ENCODE results near the gene SPATA31C1. TPM values are rescaled to one million over a fixed set of nuclear protein-coding genes. Genes with fewer than 3 reads are reported as not detected.

The SPATA31C1 gene
- total and polyA plus RNA-seq, 2 of the 13 experiments (the other 11 are each of a cell fraction or from before 2014, with no cell fraction given), result not detected

DNA sequence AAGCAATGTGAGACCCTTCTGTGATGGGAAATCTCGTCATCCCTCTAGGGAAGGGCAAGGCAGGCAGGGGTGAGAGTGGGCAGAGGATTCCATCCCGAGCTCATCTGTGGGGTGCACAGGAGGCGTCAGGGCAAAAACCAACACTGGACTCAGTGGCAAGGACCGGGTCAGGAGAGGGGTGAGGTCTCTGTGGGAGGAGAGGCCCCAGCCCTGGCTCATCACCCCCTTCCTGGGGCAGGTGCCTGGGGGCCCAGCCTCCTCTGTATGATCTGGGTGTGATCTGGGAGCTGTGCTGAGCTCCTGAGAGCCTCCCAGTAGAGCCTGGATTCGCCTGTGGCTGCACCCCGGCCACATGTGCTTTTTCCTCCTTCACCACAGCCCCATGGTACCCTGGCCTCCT lies 34.5 kb upstream of the SPATA31C1 start:
- CTCF ChIA-PET (ENCODE audit: low intra/inter-chr PET ratio, low total read pairs), result no interaction called here
- BruUV-seq (replicated peaks), result no TSS peak

More for the DNA sequence above, 34.5 kb upstream of the SPATA31C1 start:
- no peak for ATAC-seq
- FAIRE-seq, result no peak
- H3K36me3 ChIP-seq (replicated peaks in 1 of 2; ENCODE audit: control insufficient read depth in 1 of 2, insufficient read depth in 2 of 2, low read length in 2 of 2), result no peaks in the 10 kb centered on the region
- peaks cover 6 to 50% of the 10 kb centered on the region in 2 experiments; a peak in 4 of 5 replicates for H3K27me3 ChIP-seq (ENCODE audit: control insufficient read depth in 1 of 2, insufficient read depth in 2 of 2, low read length in 2 of 2)
- H3K27ac ChIP-seq (ENCODE audit: extremely low read length, insufficient read depth, low read length), result no peak overlapping the region
- in situ Hi-C loops (cut with HindIII; ENCODE audit: extremely low pct_ligation_motif_present, low pct_unique_long_range_greater_than_20kb) (no loop called here), intact Hi-C loops (cut with micrococcal nuclease; ENCODE audit: unreplicated experiment) (no loop called here)
- H3K4me1 ChIP-seq (ENCODE audit: insufficient read depth, low read length), result no peaks in the 10 kb centered on the region
- no peak for TF ChIP-seq MAFF (IDR thresholded peaks at IDR 0.05; ENCODE audit: low read depth, low read length)
- TF ChIP-seq, protein P1, sequence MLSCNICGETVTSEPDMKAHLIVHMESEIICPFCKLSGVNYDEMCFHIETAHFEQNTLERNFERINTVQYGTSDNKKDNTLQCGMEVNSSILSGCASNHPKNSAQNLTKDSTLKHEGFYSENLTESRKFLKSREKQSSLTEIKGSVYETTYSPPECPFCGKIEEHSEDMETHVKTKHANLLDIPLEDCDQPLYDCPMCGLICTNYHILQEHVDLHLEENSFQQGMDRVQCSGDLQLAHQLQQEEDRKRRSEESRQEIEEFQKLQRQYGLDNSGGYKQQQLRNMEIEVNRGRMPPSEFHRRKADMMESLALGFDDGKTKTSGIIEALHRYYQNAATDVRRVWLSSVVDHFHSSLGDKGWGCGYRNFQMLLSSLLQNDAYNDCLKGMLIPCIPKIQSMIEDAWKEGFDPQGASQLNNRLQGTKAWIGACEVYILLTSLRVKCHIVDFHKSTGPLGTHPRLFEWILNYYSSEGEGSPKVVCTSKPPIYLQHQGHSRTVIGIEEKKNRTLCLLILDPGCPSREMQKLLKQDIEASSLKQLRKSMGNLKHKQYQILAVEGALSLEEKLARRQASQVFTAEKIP (CRISPR knock-in tag; IDR thresholded peaks at IDR 0.05; ENCODE audit: borderline replicate concordance), result no peak
- TF ChIP-seq, protein P2, sequence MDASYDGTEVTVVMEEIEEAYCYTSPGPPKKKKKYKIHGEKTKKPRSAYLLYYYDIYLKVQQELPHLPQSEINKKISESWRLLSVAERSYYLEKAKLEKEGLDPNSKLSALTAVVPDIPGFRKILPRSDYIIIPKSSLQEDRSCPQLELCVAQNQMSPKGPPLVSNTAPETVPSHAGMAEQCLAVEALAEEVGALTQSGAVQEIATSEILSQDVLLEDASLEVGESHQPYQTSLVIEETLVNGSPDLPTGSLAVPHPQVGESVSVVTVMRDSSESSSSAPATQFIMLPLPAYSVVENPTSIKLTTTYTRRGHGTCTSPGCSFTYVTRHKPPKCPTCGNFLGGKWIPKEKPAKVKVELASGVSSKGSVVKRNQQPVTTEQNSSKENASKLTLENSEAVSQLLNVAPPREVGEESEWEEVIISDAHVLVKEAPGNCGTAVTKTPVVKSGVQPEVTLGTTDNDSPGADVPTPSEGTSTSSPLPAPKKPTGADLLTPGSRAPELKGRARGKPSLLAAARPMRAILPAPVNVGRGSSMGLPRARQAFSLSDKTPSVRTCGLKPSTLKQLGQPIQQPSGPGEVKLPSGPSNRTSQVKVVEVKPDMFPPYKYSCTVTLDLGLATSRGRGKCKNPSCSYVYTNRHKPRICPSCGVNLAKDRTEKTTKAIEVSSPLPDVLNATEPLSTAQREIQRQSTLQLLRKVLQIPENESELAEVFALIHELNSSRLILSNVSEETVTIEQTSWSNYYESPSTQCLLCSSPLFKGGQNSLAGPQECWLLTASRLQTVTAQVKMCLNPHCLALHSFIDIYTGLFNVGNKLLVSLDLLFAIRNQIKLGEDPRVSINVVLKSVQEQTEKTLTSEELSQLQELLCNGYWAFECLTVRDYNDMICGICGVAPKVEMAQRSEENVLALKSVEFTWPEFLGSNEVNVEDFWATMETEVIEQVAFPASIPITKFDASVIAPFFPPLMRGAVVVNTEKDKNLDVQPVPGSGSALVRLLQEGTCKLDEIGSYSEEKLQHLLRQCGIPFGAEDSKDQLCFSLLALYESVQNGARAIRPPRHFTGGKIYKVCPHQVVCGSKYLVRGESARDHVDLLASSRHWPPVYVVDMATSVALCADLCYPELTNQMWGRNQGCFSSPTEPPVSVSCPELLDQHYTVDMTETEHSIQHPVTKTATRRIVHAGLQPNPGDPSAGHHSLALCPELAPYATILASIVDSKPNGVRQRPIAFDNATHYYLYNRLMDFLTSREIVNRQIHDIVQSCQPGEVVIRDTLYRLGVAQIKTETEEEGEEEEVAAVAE (CRISPR knock-in tag; IDR thresholded peaks at IDR 0.05; ENCODE audit: borderline replicate concordance), result no peak
- TF ChIP-seq, protein P3, sequence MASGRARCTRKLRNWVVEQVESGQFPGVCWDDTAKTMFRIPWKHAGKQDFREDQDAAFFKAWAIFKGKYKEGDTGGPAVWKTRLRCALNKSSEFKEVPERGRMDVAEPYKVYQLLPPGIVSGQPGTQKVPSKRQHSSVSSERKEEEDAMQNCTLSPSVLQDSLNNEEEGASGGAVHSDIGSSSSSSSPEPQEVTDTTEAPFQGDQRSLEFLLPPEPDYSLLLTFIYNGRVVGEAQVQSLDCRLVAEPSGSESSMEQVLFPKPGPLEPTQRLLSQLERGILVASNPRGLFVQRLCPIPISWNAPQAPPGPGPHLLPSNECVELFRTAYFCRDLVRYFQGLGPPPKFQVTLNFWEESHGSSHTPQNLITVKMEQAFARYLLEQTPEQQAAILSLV (CRISPR knock-in tag; IDR thresholded peaks at IDR 0.05; ENCODE audit: borderline replicate concordance), result no peak
- TF ChIP-seq SIN3B (IDR thresholded peaks at IDR 0.05; ENCODE audit: low read length), result no peak
- TF ChIP-seq ZFP1 (CRISPR knock-in tag; IDR thresholded peaks at IDR 0.05), result no peak
- no peak for TF ChIP-seq ETV6 (CRISPR knock-in tag; conservative IDR thresholded peaks at IDR 0.05)
- TF ChIP-seq YEATS4 (CRISPR knock-in tag; IDR thresholded peaks at IDR 0.05; ENCODE audit: borderline replicate concordance), result no peak
- TF ChIP-seq ZNF207 (IDR thresholded peaks at IDR 0.05; ENCODE audit: borderline replicate concordance), result no peak
- no peak for TF ChIP-seq HHEX (CRISPR knock-in tag; IDR thresholded peaks at IDR 0.05)
- TF ChIP-seq ZNF543 (CRISPR knock-in tag; IDR thresholded peaks at IDR 0.05), result no peak
- TF ChIP-seq, protein P4, sequence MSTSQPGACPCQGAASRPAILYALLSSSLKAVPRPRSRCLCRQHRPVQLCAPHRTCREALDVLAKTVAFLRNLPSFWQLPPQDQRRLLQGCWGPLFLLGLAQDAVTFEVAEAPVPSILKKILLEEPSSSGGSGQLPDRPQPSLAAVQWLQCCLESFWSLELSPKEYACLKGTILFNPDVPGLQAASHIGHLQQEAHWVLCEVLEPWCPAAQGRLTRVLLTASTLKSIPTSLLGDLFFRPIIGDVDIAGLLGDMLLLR (CRISPR knock-in tag; IDR thresholded peaks at IDR 0.05), result no peak
- no peak for TF ChIP-seq ZNF546 (CRISPR knock-in tag; conservative IDR thresholded peaks at IDR 0.05)
- TF ChIP-seq ZFP62 (CRISPR knock-in tag; IDR thresholded peaks at IDR 0.05), result no peak
- TF ChIP-seq, protein P5, sequence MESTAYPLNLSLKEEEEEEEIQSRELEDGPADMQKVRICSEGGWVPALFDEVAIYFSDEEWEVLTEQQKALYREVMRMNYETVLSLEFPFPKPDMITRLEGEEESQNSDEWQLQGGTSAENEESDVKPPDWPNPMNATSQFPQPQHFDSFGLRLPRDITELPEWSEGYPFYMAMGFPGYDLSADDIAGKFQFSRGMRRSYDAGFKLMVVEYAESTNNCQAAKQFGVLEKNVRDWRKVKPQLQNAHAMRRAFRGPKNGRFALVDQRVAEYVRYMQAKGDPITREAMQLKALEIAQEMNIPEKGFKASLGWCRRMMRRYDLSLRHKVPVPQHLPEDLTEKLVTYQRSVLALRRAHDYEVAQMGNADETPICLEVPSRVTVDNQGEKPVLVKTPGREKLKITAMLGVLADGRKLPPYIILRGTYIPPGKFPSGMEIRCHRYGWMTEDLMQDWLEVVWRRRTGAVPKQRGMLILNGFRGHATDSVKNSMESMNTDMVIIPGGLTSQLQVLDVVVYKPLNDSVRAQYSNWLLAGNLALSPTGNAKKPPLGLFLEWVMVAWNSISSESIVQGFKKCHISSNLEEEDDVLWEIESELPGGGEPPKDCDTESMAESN (CRISPR knock-in tag; conservative IDR thresholded peaks at IDR 0.05), result no peak
- TF ChIP-seq NFE2 (CRISPR knock-in tag; IDR thresholded peaks at IDR 0.05), result no peak
- TF ChIP-seq ZNF589 (CRISPR knock-in tag; conservative IDR thresholded peaks at IDR 0.05), result no peak
- no peak for DNase-seq (ENCODE audit: low spot score)
- H3K9ac ChIP-seq (ENCODE audit: insufficient read depth, low read depth, low read length), result no peak overlapping the region
- H3K79me2 ChIP-seq (ENCODE audit: insufficient read depth, low read length), result no peaks in the 10 kb centered on the region
- no peaks in the 10 kb centered on the region for H3K9me3 ChIP-seq (ENCODE audit: low read length)
- WGBS (ENCODE audit: low lambda C conversion rate), result 7% methylated on average over 3 of the region's 6 CpGs
- H3K4me3 ChIP-seq (replicated peaks in 1 of 3; ENCODE audit: insufficient read depth in 1 of 3, low read depth in 2 of 3, low read length in 3 of 3), result no peak overlapping the region
- no peaks in the 10 kb centered on the region for H4K20me1 ChIP-seq (ENCODE audit: insufficient read depth, low read length)
- POLR2A ChIA-PET, result no interaction called here
- no peak overlapping the region for H2AFZ ChIP-seq (ENCODE audit: low read length)
- H3K4me2 ChIP-seq (ENCODE audit: low read depth, low read length), result no peak overlapping the region
